ENCODE data around the gene RHBG. TPM values are rescaled to one million over a fixed set of nuclear protein-coding genes. Genes with fewer than 3 reads are reported as not detected.

Gene RHBG
- total and polyA plus RNA-seq, 11 donors: 0.29 TPM; not detected in 10

- no peak overlapping the region for H3K27ac ChIP-seq
- no peak overlapping the region for H3K4me3 ChIP-seq
- peaks cover 0 to 4% (median under 1%) of the 10 kb centered on the region in 12 donors for H3K4me1 ChIP-seq
- DNase-seq: peak; percentile 31 to 72 (median 53)
- TF ChIP-seq CTCF (IDR thresholded peaks at IDR 0.05): peak; percentile 61 to 80 (median 74)
- no peak for TF ChIP-seq POLR2A (IDR thresholded peaks at IDR 0.05)
- ATAC-seq: peak; percentile 61 to 93 (median 86)
- peaks cover 0 to 22% (median 6%) of the 10 kb centered on the region in 9 donors for H3K27me3 ChIP-seq
- 49 to 56% (median 54%) methylated on average over 9 of the region's 9 CpGs for WGBS, 4 donors
- no peaks in the 10 kb centered on the region for H3K36me3 ChIP-seq
- intact Hi-C loops (cut with DNase I): loop anchor here in 9 of 10 donors (5.0 to 10.0 kb wide), 6 partner anchors 162 to 274 kb away; partner anchors contain the start of genes GPATCH4 (in 5 of the 9) and HAPLN2 (in 3 of the 9)
- H3K9me3 ChIP-seq: no peaks in the 10 kb centered on the region
Measured at GRCh38 chr1:156383023-156383422, 14.0 kb downstream of the RHBG start.

- Histone ChIP-seq H3K9me3 (no peaks in the 10 kb centered on the region), H3K27me3 (peaks cover 0 to 32% (median 14%) of the 10 kb centered on the region in 9 donors), H3K36me3 (no peaks in the 10 kb centered on the region), H3K4me1 (peaks cover 0 to 11% (median 2%) of the 10 kb centered on the region in 12 donors), H3K4me3 (no peak overlapping the region), H3K27ac (no peak overlapping the region)
- TF ChIP-seq CTCF (IDR thresholded peaks at IDR 0.05) (no peak), POLR2A (IDR thresholded peaks at IDR 0.05) (no peak)
- no peak for DNase-seq
- 57 to 75% (median 68%) methylated on average over 3 of the region's 3 CpGs for WGBS, 4 donors
- intact Hi-C loops (cut with DNase I): loop anchor here in 9 of 10 donors (2.0 to 10.0 kb wide), 8 partner anchors 61 to 273 kb away; partner anchors contain the start of genes GPATCH4 (in 5 of the 9) and HAPLN2 (in 3 of the 9)
- no peak for ATAC-seq
Measured at GRCh38 chr1:156384007-156384406, 15.0 kb downstream of the RHBG start.

- H3K27ac ChIP-seq: no peak overlapping the region
- 89 to 97% (median 92%) methylated on average over 4 to 5 of the region's 5 CpGs for WGBS, 4 donors
- peaks cover 0 to 38% (median 19%) of the 10 kb centered on the region in 9 donors for H3K27me3 ChIP-seq
- intact Hi-C loops (cut with DNase I): loop anchor here (1.0 to 10.0 kb wide), 12 partner anchors 60 to 273 kb away; partner anchors contain the start of genes GPATCH4 (in 5 of the 10) and HAPLN2 (in 3 of the 10)
- DNase-seq (peak in 1 of 5 donors; percentile 6), ATAC-seq (no peak)
- no peaks in the 10 kb centered on the region for H3K36me3 ChIP-seq
- peaks cover 0 to 11% (median 2%) of the 10 kb centered on the region in 12 donors for H3K4me1 ChIP-seq
- TF ChIP-seq POLR2A (IDR thresholded peaks at IDR 0.05): no peak
- TF ChIP-seq CTCF (IDR thresholded peaks at IDR 0.05): no peak
- H3K9me3 ChIP-seq: no peaks in the 10 kb centered on the region
- no peak overlapping the region for H3K4me3 ChIP-seq
Measured at GRCh38 chr1:156384658-156385057, 15.6 kb downstream of the RHBG start.

- ATAC-seq: peak in 3 of 4 donors; percentile 23 to 60 (median 48)
- intact Hi-C loops (cut with DNase I): loop anchor here (1.0 to 10.0 kb wide), 10 partner anchors 59 to 269 kb away; partner anchors contain the start of genes GPATCH4 (in 5 of the 10) and HAPLN2 (in 2 of the 10)
Measured at GRCh38 chr1:156385534-156386031, 16.6 kb downstream of the RHBG start.

More at GRCh38 chr1:156385534-156386031, 16.6 kb downstream of the RHBG start:
- no peaks in the 10 kb centered on the region for H3K36me3 ChIP-seq
- H3K4me3 ChIP-seq: no peak overlapping the region
- TF ChIP-seq CTCF (IDR thresholded peaks at IDR 0.05): peak; percentile 72 to 90 (median 82)
- no peak for TF ChIP-seq POLR2A (IDR thresholded peaks at IDR 0.05)
- 5 to 12% (median 11%) methylated on average over 4 to 9 of the region's 9 CpGs for WGBS, 4 donors
- peak in 4 of 5 donors; percentile 40 to 47 (median 44) for DNase-seq
- H3K27me3 ChIP-seq: peaks cover 0 to 48% (median 19%) of the 10 kb centered on the region in 9 donors
- H3K9me3 ChIP-seq: no peaks in the 10 kb centered on the region
- H3K4me1 ChIP-seq: peaks cover 0 to 11% (median 2%) of the 10 kb centered on the region in 12 donors
- no peak overlapping the region for H3K27ac ChIP-seq
